NB4 (cell line): ENCODE results near the gene PRICKLE3.
"Not testable (repeated sequence)": the region's sequence is repeated elsewhere in the genome, so short reads cannot be mapped to it uniquely, and the experiment has no call there.

Source experiments
- CTCF ChIP-seq: IDR thresholded peaks from one replicate; pipeline ENCODE4 v1.5.1; 2012; ENCODE audit warnings: low read depth, low read length
- POLR2A ChIP-seq: IDR thresholded peaks from 2 replicates; pipeline ENCODE4 v1.6.1; 2011; ENCODE audit warnings: mild to moderate bottlenecking; ENCODE audit not compliant: insufficient read length; ENCODE audit errors: extremely low read depth

DNA sequence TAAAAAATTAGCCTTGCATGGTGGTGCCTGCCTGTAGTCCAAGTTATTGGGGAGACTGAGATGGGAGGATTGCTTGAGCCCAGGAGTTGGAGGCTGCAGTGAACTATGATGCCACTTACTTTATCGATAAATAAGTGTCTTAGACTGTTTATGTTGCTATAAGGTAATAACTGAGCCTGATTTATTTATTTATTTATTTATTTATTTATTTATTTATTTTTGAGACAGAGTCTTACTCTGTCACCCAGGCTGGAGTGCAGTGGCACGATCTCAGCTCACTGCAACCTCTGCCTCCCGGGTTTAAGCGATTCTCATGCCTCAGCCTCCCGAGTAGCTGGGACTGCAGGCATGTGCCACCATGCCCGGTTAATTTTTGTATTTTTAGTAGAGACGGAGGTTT lies 53.9 kb downstream of the PRICKLE3 start:
- TF ChIP-seq POLR2A, CTCF: not testable (repeated sequence)
